Mucosa of stomach (tissue), 1 donor: Measurements from ENCODE around the gene FOXE3.

ENCODE experiments used
- H3K27me3 ChIP-seq: one replicate; pipeline ENCODE4 v1.7.0; 2013; ENCODE audit warnings: mild to moderate bottlenecking, low read length; ENCODE audit not compliant: control insufficient read depth, insufficient read depth
- H3K36me3 ChIP-seq: one replicate; pipeline ENCODE4 v1.7.0; 2013; ENCODE audit warnings: low read length; ENCODE audit not compliant: control insufficient read depth, insufficient read depth
- H3K4me1 ChIP-seq: one replicate; pipeline ENCODE4 v1.7.0; 2013; ENCODE audit warnings: mild to moderate bottlenecking, low read length; ENCODE audit not compliant: control insufficient read depth, insufficient read depth
- H3K4me3 ChIP-seq: one replicate; pipeline ENCODE4 v1.7.0; 2013; ENCODE audit warnings: low read length
- H3K9ac ChIP-seq: one replicate; pipeline ENCODE4 v1.7.0; 2013; ENCODE audit warnings: mild to moderate bottlenecking, low read length, moderate library complexity
- H3K9me3 ChIP-seq: one replicate; pipeline ENCODE4 v1.7.0; 2013; ENCODE audit warnings: mild to moderate bottlenecking, low read length, moderate library complexity; ENCODE audit not compliant: control insufficient read depth
- donor health status: Pancreatic carcinoma.

The FOXE3 gene

DNA sequence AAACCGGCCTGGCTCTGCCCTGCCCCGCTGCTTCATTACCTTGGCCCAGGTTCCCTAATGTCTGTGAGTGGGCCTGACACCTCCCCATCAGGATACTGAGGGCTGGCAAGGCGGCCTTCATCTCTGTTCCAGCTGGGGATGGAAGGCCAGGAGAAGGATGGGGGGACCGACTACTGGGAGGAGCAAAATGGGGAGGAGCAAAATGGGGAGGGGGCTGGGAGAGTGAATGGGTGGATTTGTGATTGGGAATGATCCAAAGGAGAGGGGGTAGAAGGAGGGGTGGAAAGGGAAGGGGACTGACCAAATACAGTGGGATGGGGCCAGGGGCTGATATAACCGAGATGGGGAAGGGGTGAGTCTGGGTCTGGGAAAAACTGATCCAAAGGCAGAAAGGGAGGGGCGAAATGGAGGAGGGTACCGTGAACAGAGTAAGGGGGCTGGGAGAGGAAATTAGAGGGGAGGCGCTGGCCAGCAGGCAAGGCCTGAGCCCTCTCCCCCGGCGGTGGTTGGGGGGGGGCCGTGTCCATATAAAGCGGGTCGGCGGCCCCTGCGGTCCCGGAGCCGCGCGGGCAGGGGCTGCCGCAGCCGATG, at the start of gene FOXE3:
Gene FOXE3, plus strand, starts transcription at position 558 of the 591 bp plus-strand sequence. Its CDS starts 31 bp downstream, at position 589.
- Histone ChIP-seq H3K9me3 (no peaks in the 10 kb centered on the region), H3K27me3 (peaks cover 62% of the 10 kb centered on the region), H3K9ac (no peak within 1 kb of the TSS), H3K4me3 (no peak within 1 kb of the TSS), H3K36me3 (no peaks in the 10 kb centered on the region), H3K4me1 (no peaks in the 10 kb centered on the region)

DNA sequence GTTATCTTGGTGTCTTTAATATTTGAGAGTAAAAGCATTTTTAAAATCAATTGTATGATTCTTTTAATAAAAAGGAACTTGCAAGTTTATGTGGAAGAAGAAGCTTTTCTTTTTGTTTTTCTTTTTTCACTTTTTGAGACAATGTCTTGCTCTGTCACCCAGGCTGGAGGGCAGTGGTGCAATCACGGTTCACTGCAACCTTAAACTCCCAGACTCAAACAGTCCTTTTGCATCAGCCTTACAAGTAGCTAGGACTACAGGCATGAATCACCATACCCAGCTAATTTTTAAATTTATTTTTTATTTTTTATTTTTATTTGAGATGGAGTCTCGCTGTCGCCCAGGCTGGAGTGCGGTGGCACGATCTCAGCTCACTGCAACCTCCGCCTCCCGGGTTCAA, 48.4 kb upstream of the FOXE3 start:
- no peaks in the 10 kb centered on the region for H3K4me1 ChIP-seq

DNA sequence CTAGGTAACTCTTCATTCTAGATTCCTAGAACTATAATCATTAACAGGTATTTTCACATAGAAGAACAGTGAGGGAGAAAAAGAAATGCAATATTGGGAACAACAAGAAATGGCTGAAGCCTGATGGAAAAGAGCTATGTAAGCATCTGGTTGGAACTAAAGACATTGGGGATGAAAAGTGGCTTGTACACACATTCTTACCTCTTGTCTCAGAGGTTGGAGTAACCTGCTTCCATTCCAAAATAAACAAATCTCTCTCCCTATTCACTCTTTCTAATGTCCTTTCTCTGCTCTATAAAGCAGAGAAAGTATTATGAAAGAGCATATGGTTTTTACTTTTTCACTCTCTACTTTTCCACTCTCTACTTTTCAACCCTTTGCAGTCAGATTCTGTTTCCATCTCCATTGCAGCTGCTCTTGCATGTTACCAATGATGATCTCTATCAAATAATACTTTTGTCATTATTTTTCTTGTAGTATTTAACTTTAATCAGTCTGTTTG, 45.0 kb upstream of the FOXE3 start:
- no peaks in the 10 kb centered on the region for H3K4me1 ChIP-seq
- H3K27me3 ChIP-seq: no peaks in the 10 kb centered on the region
- no peak overlapping the region for H3K4me3 ChIP-seq
- H3K36me3 ChIP-seq: peaks cover 3% of the 10 kb centered on the region
- H3K9ac ChIP-seq: no peak overlapping the region
- H3K9me3 ChIP-seq: no peaks in the 10 kb centered on the region

More for the DNA sequence above, 48.4 kb upstream of the FOXE3 start:
- Histone ChIP-seq H3K9me3 (no peaks in the 10 kb centered on the region), H3K27me3 (no peaks in the 10 kb centered on the region), H3K36me3 (peaks cover 3% of the 10 kb centered on the region), H3K9ac (no peak overlapping the region), H3K4me3 (no peak overlapping the region)

DNA sequence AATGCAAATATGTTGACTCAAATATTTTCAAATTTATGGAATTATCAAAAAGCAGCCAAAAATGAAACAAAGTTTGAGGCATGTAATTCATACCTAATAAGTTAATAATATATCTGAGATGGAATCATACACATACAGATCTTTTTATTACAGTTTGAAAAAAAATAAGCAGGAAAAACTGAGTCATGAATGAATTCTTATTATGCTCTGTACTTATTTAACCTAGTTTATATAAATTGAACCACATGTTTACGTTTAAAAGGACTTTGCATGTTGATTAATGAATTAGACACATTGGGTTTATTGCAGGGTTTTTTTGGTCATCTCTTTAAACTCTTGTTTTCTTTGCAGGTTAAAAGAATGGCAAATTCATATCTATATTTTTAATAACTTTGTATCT, 41.6 kb upstream of the FOXE3 start:
- Histone ChIP-seq H3K9ac (no peak overlapping the region), H3K4me3 (no peak overlapping the region), H3K4me1 (no peaks in the 10 kb centered on the region), H3K27me3 (no peaks in the 10 kb centered on the region), H3K36me3 (peaks cover 3% of the 10 kb centered on the region), H3K9me3 (no peaks in the 10 kb centered on the region)

DNA sequence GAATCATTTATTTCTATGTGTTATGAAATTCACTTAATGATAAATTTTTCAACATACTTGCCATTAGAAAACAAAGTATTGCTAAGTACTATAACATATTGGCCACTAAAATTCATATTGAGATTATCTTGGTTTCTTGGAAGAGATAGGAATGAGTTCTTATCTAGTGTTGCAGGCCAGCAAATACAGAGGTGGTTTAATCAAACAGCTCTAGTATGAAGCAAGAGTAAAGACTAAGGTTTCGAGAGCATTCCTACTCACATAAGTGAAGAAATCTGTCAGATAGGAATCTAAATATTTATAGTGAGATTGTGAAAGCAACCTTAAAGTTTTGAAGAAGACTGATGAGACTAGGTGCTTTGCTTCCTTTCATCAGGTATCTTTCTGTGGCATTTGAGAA, 37.9 kb upstream of the FOXE3 start:
- Histone ChIP-seq H3K27me3 (no peaks in the 10 kb centered on the region), H3K4me1 (no peaks in the 10 kb centered on the region), H3K9me3 (no peaks in the 10 kb centered on the region), H3K9ac (no peak overlapping the region), H3K4me3 (no peak overlapping the region), H3K36me3 (peaks cover 6% of the 10 kb centered on the region)

DNA sequence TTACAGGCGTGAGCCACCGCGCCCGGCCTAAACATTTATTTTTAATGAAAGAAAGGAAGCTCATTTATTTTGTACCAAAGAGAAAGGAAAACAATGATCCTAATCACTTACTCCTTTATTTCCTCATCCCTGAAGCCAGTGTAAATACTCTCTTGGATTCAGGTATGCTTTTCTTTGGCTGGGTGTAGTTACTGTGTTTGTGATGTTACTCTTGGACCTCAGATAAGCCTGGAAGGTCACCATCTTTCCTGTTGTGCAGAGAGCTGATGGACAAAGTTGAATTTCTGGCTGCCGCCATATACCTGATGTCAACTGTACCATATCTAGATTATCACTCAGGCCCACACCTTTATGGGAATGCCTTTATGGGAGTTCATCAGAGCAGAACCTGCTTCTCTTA, 35.4 kb upstream of the FOXE3 start:
- H3K9me3 ChIP-seq: no peaks in the 10 kb centered on the region
- H3K4me3 ChIP-seq: no peak overlapping the region
- no peaks in the 10 kb centered on the region for H3K27me3 ChIP-seq
- H3K9ac ChIP-seq: no peak overlapping the region
- H3K36me3 ChIP-seq: peaks cover 6% of the 10 kb centered on the region
- H3K4me1 ChIP-seq: no peaks in the 10 kb centered on the region

DNA sequence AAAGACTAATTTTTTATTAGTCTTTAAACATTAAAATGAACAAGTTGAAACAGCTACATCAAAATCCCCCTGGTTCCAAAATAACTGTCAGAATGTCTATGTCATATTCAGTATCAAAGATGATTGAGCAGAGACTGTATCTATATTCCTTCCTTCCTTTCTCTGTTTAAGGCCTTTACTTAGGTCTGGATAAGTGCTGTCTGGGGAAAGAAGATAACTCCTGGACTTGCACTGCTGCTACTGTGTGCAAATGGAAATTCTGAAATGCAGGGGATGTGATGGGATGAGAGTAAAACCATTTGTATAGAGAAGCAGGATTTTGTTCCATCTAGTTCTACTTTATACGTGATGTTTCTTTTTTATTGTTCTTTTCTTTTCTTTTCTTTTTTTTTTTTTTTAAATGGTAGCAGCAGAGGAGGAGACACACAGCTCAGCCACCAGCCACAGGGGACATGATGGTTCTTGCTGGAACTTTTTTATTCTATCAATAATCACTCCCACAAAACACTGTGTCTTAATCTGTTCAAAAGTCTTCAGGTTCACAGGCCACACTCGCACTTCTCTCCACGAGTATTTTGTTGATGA, 33.6 kb upstream of the FOXE3 start:
- Histone ChIP-seq H3K4me3 (no peak overlapping the region), H3K36me3 (peaks cover 6% of the 10 kb centered on the region), H3K27me3 (no peaks in the 10 kb centered on the region), H3K4me1 (no peaks in the 10 kb centered on the region), H3K9me3 (no peaks in the 10 kb centered on the region), H3K9ac (no peak overlapping the region)

DNA sequence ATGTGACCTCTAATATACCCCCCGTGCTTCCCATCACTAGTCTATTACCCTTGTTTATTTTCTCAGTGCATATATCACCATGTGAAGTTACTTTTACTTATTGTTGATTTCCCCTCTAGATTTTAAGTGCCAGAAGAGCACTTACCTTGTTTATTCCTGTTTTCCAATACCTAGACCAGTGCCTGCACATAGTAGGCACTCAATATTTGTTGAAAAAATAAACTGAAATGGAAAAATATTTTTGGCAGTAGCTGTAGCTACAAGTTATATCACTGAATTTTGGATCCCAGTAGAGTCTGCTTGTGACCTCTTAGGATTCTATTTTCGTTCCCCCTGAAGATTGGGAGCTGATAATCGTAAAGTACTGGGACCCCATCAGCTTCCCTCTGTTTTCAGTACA, 32.0 kb upstream of the FOXE3 start:
- Histone ChIP-seq H3K4me3 (no peak overlapping the region), H3K36me3 (peaks cover 6% of the 10 kb centered on the region), H3K9ac (no peak overlapping the region), H3K27me3 (peaks cover 3% of the 10 kb centered on the region), H3K9me3 (no peaks in the 10 kb centered on the region), H3K4me1 (no peaks in the 10 kb centered on the region)

DNA sequence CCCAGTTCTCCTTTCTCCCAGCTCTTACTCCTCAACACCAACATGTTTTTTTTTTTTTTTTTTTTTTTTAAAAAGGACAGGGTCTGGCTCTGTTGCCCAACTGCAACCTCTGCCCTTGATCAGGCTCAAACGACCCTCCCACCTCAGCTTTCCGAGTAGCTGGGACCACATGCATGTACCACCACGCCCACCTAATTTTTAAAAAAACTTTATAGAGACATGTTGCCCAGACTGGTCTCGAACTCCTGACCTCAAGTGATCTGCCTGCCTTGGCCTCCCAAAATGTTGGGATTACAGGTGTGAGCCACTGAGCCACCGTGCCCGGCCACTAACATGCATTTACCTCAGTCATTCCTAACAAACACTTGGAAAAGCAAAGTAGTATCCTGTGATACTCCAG, 31.1 kb upstream of the FOXE3 start:
- H3K9me3 ChIP-seq: no peaks in the 10 kb centered on the region
- H3K27me3 ChIP-seq: peaks cover 4% of the 10 kb centered on the region
- H3K4me1 ChIP-seq: no peaks in the 10 kb centered on the region
- H3K4me3 ChIP-seq: no peak overlapping the region
- peaks cover 3% of the 10 kb centered on the region for H3K36me3 ChIP-seq
- no peak overlapping the region for H3K9ac ChIP-seq

DNA sequence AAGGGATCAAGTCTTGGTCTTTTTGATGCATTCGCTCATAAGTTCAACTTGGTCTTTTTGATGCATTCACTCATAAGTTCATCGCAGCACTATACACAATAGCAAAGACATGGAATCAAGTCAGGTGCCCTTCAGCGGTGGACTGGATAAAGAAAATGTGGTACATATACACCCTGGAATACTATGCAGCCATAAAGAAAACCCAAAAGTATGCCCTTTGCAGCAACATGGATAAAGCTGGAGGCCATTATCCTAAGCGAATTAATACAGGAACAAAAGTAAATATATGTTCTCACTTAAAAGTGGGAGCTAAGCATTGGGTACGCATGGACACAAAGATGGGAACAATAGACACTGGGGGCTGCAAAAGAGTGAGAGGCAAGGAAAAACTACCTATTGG, 29.8 kb upstream of the FOXE3 start:
- Histone ChIP-seq H3K9ac (no peak overlapping the region), H3K4me1 (no peaks in the 10 kb centered on the region), H3K27me3 (peaks cover 4% of the 10 kb centered on the region), H3K36me3 (no peaks in the 10 kb centered on the region), H3K9me3 (no peaks in the 10 kb centered on the region), H3K4me3 (no peak overlapping the region)

DNA sequence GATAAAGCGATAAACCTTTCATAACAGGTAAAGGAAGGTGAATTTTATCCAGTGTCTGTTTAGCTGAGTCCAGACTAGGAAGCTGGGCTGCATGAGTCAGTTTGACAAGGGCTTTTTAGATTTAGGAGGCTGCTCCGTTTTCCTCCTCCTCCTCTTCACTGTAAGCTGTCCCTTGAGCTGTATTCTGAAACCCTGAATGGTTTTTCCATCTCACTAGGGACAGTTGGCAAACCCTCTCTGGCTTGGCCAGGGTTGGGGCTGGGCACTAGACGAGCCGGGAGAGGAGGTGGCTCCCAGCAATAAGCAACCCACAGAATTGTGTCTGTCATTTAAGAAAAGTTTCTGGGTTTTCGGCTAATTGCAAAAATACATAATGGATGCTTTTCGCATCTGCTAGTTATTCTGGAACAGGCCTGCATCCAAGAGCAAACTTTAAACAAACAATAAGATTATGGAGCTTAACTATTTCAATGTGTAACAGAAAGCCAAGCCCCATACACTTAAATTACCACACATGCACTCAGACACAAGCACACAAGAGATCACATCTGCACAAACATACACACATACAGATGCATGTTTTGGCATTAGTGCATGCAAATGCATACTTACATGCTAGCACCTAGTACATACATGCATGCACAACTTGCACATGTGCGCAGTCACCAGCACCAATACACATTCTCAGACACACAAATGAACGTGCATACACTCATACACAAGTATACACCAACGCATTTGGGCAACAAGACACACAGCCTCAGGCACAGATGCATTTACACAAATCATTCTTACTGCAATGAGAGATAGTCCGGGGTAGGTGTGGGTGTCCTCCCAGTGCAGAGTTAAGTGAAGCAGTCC, 27.8 kb upstream of the FOXE3 start:
- H3K4me3 ChIP-seq: no peak overlapping the region
- H3K9ac ChIP-seq: no peak overlapping the region

DNA sequence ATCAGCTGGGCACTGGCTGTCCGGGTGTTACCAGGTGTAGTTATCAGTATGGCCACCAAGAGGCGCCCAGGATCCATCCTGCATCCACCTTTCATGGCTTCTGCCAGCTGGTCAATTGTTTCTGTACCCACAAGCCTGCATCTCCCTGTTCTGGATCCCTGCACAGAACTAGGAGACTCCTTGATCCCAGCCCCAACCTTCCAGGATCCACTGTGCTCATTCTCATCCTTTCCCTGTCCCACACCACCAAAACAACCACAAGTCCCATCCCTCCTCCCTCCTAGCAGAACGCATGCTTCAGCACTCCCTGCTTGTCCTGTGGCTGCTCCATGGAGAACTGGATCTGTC, 27.2 kb upstream of the FOXE3 start:
- no peaks in the 10 kb centered on the region for H3K4me1 ChIP-seq
- H3K9ac ChIP-seq: no peak overlapping the region
- no peak overlapping the region for H3K4me3 ChIP-seq
- H3K27me3 ChIP-seq: peaks cover 7% of the 10 kb centered on the region
- no peaks in the 10 kb centered on the region for H3K36me3 ChIP-seq
- H3K9me3 ChIP-seq: no peaks in the 10 kb centered on the region

More for the DNA sequence above, 27.8 kb upstream of the FOXE3 start:
- H3K4me1 ChIP-seq: no peaks in the 10 kb centered on the region
- H3K27me3 ChIP-seq: peaks cover 7% of the 10 kb centered on the region
- no peaks in the 10 kb centered on the region for H3K36me3 ChIP-seq
- no peaks in the 10 kb centered on the region for H3K9me3 ChIP-seq
